A549 (cell line): Measurements from ENCODE around the gene PES1.

Source experiments
- BHLHE40 ChIP-seq: IDR thresholded peaks from 2 replicates; pipeline ENCODE4 v1.6.1; 2012; ENCODE audit warnings: low read depth, low read length, inconsistent platforms
- EHMT2 ChIP-seq: fragments of 200-600 bp; sonication (generic); IDR thresholded peaks from 2 replicates; pipeline ENCODE4 v1.6.1; 2016; ENCODE audit warnings: antibody characterized with exemption, low read depth, mild to moderate bottlenecking, moderate library complexity
- EP300 ChIP-seq, 2 experiments: fragments of >200 bp; sonication (Bioruptor Twin); formaldehyde crosslinking; IDR thresholded peaks; 2 replicates in 1 of 2; 3 replicates in 1 of 2; pipeline ENCODE4 v1.6.1; 2016 to 2017
- JUN ChIP-seq, 2 experiments: fragments of >200 bp; sonication (Bioruptor Twin); formaldehyde crosslinking; IDR thresholded peaks; 2 replicates in 1 of 2; 3 replicates in 1 of 2; pipeline ENCODE4 v1.6.1; 2016 to 2017
- KDM1A ChIP-seq: fragments of 200-600 bp; sonication (generic); IDR thresholded peaks from 2 replicates; pipeline ENCODE4 v1.6.1; 2016; ENCODE audit warnings: low read depth, mild to moderate bottlenecking
- NR3C1 ChIP-seq: fragments of >200 bp; sonication (Bioruptor Twin); formaldehyde crosslinking; IDR thresholded peaks from 3 replicates; pipeline ENCODE4 v1.6.1; 2017
- PHF8 ChIP-seq: fragments of 200-600 bp; sonication (generic); IDR thresholded peaks from 2 replicates; pipeline ENCODE4 v1.6.1; 2016; ENCODE audit warnings: low read depth, mild to moderate bottlenecking, antibody characterized with exemption, moderate library complexity, borderline replicate concordance
- POLR2A ChIP-seq: IDR thresholded peaks from 2 replicates; pipeline ENCODE4 v1.6.1; 2012; ENCODE audit warnings: mild to moderate bottlenecking, low read length
- POLR2AphosphoS2 ChIP-seq: conservative IDR thresholded peaks from 2 replicates; pipeline ENCODE4 v1.6.1; 2012; ENCODE audit warnings: low read length, improper control_type of control experiment, inconsistent platforms
- RARB ChIP-seq: fragments of 250-450 bp; sonication (Bioruptor Pico); IDR thresholded peaks from 2 replicates; pipeline ENCODE4 v1.8.0; 2021; ENCODE audit warnings: mild to moderate bottlenecking, moderate library complexity
- RFX5 ChIP-seq: fragments of 450-650 bp; IDR thresholded peaks from 2 replicates; pipeline ENCODE4 v1.7.1; 2014; ENCODE audit warnings: antibody characterized with exemption, mild to moderate bottlenecking, moderate library complexity
- TF ChIP-seq, protein P1 (sequence below): fragments of >200 bp; sonication (Bioruptor Twin); formaldehyde crosslinking; IDR thresholded peaks from 3 replicates; pipeline ENCODE4 v1.5.1; 2016
- TF ChIP-seq, protein P2 (sequence below): fragments of 200-600 bp; sonication (generic); IDR thresholded peaks from 2 replicates; pipeline ENCODE4 v1.6.1; 2016; ENCODE audit warnings: antibody characterized with exemption, mild to moderate bottlenecking, moderate library complexity

DNA sequence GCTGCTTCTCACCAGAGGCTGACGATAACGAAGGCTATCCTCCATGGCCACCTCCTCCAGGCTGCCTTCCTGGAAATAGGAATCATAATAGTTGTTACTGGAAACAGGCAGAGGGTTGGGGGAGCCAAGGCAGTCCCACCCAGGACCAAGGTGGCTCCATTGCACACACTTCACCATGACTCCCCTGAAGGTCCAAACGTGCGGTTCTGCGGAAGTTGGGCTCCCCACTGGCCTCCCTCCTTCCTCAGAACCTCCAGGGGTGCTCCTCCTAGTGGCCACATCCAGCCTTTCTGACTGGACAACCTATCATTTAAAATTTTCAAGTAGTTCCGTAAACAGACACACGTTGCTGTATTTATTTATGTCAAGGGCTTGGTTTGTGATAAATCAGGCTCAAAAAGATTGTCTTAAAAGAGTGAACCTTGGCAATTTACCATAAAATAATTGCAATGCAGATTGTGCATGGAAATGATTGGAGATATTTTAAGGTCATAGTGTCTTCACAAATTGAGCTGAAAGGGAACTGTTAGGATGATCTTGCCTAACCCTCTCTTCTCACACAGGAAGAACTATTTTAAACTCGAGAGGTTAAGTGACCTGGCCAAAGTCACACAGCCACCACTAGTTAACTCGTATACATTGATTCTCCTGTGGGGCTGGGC lies 13.9 kb upstream of the PES1 start:
- no peak for TF ChIP-seq EHMT2
- TF ChIP-seq, protein P1, sequence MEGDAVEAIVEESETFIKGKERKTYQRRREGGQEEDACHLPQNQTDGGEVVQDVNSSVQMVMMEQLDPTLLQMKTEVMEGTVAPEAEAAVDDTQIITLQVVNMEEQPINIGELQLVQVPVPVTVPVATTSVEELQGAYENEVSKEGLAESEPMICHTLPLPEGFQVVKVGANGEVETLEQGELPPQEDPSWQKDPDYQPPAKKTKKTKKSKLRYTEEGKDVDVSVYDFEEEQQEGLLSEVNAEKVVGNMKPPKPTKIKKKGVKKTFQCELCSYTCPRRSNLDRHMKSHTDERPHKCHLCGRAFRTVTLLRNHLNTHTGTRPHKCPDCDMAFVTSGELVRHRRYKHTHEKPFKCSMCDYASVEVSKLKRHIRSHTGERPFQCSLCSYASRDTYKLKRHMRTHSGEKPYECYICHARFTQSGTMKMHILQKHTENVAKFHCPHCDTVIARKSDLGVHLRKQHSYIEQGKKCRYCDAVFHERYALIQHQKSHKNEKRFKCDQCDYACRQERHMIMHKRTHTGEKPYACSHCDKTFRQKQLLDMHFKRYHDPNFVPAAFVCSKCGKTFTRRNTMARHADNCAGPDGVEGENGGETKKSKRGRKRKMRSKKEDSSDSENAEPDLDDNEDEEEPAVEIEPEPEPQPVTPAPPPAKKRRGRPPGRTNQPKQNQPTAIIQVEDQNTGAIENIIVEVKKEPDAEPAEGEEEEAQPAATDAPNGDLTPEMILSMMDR = peak; percentile 64
- no peak for TF ChIP-seq PHF8
- TF ChIP-seq JUN (IDR thresholded peaks at IDR 0.05) = no peak
- no peak for TF ChIP-seq RARB (CRISPR knock-in tag)
- no peak for TF ChIP-seq EP300 (IDR thresholded peaks at IDR 0.05)
- no peak for TF ChIP-seq NR3C1
- TF ChIP-seq, protein P2, sequence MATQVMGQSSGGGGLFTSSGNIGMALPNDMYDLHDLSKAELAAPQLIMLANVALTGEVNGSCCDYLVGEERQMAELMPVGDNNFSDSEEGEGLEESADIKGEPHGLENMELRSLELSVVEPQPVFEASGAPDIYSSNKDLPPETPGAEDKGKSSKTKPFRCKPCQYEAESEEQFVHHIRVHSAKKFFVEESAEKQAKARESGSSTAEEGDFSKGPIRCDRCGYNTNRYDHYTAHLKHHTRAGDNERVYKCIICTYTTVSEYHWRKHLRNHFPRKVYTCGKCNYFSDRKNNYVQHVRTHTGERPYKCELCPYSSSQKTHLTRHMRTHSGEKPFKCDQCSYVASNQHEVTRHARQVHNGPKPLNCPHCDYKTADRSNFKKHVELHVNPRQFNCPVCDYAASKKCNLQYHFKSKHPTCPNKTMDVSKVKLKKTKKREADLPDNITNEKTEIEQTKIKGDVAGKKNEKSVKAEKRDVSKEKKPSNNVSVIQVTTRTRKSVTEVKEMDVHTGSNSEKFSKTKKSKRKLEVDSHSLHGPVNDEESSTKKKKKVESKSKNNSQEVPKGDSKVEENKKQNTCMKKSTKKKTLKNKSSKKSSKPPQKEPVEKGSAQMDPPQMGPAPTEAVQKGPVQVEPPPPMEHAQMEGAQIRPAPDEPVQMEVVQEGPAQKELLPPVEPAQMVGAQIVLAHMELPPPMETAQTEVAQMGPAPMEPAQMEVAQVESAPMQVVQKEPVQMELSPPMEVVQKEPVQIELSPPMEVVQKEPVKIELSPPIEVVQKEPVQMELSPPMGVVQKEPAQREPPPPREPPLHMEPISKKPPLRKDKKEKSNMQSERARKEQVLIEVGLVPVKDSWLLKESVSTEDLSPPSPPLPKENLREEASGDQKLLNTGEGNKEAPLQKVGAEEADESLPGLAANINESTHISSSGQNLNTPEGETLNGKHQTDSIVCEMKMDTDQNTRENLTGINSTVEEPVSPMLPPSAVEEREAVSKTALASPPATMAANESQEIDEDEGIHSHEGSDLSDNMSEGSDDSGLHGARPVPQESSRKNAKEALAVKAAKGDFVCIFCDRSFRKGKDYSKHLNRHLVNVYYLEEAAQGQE = no peak
- TF ChIP-seq RFX5 = no peak
- TF ChIP-seq POLR2A = no peak
- TF ChIP-seq KDM1A = no peak
- TF ChIP-seq POLR2AphosphoS2 = no peak
- TF ChIP-seq BHLHE40 = no peak
